Activated CD4-positive, alpha-beta T cell treated with anti-CD3 and anti-CD28 coated beads for 4 hours (primary cell): ENCODE results near the gene TPO.

Source experiments
- DNase-seq, 2 donors: peaks; one replicate each; pipeline ENCODE4 v3.0.0-alpha.2; 2020

The TPO gene

DNA sequence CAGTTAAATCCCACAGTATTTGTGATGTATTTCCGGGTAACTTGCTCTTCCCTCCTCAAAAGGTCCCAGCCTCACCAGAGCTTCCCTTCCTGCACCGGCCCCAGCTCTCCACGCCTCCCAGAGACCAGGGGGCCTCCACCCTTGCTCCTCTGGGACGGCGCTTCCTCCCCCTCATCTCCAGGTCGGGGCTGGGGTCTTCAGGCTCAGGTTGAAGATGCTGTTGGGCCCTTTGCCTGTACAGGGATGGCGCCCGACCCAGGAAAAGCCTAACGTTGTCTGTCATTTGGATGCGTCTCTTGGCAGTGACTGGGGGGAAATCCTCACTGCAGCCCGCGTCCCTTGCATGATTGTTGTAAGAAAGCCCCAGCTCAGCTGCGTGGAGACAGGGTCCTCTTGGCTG lies 126.7 kb downstream of the TPO start:
- DNase-seq, result no peak

DNA sequence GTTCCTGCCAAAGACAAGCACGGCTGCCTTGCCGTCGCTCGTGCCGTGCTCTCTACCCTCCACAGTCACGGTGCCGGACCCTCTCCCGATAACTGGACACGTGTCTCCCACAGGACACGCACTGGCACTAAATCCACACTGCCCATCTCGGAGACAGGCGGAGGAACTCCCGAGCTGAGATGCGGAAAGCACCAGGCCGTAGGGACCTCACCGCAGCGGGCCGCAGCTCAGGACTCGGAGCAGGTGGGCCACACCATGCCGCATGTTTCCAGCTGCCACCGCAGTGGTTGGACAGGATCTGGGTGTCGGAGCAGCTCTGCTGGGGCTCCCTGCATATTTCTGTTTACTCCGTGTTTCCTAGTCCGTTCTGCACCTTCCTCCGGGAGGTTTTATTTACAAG lies 127.2 kb downstream of the TPO start:
- DNase-seq, result no peak

DNA sequence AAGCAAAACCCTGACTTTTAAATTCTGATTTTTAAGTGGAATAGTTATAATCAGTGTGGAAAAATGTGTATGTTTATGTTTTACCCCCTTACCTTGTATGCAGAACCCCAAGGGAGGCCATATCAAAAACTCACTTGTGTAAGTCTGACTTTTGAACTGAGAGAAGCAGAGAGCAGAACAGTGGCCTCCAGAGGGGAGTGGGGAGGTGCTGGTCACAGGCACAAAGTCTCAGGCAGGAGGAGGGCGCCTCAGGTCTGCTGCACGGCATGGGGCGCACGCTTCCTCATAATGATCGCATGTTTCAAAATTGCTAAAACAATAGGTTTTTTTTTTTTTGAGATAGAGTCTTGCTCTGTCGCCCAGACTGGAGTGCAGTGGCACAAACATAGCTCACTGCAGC lies 127.8 kb downstream of the TPO start:
- DNase-seq, result no peak

DNA sequence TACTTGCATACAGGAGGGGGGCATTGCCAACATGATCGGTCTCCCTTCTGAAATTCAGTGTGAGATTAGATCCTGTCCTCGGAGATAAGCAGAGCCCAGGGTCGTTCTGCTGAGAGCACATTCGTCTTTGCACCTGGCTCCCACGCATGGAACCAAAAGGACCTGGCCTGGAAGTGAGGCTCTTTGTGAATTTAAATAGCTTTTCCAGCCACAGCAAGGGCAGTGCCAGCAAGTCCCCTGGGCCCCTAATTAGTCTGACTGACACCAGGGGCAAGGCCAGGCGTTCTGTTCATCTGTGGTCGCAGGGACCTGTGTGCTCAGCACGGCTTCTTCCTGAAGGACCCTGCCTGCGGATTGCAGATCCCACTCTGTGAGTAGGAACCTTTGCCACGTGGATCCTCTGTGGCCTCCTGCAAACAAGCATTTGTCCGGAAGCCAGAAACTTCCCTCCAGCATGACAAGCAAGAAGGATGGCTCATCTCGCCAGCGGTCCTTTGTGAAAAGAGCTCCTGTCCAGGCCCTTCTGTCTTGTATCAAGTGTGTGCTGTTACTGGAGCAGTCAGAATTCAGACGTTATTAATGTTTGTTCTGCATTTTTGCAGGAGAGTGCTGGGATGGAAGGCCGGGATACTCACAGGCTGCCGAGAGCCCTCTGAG lies 128.7 kb downstream of the TPO start:
- DNase-seq, result no peak

DNA sequence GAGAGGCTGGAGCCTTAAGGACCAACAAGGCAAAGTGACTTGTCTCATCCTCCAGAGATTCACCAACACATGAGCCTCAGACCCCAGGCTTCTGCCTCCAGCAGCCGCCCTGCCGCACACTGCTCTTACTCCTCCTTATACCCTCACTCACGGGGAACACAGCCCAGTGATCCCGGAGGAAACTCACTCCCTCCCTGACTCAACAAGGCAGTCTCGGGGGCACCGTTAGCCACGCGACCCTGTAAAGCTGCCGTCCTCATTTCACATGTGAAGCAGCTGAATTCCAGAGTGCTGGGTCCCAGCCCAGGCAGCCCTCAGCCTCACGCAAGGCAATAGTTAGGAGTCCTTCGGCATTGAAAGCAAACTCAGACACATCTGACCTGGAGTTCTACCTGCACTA lies 129.7 kb downstream of the TPO start:
- no peak for DNase-seq

DNA sequence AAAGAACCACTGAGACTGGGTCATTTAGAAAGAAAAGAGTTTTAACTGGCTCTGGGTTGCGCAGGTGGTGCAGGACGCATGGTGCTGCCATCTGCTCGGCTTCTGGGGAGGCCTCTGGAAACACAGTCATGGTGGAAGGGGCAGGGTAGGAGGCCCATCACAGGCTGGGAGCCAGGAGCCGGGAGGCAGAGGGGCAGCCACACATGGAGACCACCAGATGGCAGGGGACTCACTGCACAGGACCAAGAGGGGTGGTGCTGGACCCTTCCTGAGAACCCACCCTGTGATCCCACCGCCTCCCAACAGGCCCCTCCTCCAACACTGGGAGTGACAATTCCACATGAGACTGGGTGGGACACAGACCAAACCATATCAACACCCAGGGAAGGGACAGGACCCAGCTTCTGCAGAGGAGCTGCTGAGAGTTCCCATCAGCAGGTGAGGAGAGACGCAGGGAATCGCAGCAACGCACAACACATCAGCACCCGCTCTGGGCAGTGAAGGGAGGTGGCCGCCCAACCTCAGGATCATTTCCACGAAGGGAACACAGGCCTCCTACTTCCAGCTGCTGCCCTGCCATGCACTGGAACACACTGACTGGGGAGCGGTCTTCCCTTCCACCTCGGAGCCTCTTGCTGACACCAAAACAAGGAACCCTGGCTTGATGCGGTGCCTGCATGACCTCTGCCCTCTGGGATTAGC lies 130.7 kb downstream of the TPO start:
- no peak for DNase-seq

DNA sequence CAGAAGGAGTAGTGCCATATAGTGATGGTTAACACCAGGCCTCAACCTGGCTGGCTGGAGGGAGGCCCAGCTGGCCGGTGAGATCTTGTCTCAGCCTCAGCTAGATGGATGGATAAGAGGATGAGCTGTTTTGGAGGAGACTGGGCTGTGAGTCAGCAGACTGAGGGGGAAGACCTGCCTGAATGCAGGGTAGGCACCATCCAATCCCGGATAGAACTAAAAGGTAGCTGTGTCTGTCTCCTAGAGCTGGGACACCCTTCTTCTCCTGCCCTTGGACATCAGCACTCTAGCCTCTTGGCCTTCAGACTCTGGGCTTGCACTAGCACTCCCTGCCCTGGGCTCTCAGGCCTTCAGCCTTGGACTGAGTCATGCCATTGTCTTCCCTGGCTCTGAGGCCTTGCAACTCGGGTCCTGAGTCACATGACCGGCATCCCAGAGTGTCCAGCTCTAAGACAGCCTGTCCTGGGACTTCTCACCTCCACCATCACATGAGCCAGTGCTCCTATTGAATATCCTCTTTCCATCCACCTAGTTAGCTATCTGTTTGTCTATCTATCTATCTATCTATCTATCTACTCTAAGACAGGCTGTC lies 131.3 kb downstream of the TPO start:
- no peak for DNase-seq

DNA sequence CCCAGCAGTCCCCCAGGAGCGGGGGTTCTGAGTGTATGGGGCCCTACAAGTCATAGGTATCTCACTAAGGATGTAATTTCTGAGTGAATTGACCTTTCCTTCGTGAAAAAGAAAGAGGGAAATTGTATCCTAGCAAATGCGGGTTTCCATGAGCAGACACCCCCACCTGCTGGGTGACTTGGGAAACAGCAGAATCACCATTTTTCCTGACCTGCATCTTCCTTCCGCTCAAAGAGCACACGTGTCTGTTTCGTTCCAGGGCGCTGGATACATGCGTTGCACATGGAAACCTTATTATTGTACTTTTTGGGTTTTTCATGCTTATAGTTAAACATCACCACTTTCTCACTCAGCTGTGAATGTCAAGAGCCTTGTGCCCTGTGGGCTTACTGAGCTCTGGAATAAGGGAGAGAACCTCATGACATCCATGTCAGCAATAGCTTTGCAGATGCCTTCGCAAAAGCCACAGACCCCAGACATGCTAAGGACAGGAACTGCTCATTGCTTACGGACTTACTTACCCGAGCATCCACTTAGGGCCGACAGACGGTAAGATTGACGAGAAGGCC lies 132.8 kb downstream of the TPO start:
- DNase-seq, result peak in 1 of 2 donors; percentile 14

DNA sequence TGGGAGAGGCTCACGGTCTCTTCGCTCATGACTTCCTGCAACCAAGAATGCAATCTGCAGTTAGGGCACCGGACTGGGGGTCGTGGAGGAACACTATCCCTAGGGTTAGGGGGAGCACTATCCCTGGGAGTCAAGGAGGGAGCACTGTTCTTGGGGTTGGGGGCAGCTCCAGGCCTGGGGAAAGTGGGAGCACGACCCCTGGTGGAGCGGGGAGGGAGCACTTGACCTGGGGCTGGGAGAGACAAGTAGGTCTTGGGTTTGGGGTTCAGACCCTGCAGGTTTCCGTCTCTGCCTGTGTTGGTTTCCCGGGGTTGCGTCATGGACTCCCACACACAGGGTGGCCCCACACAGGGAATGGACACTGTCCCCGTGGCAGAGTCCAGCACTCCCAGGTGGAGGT lies 133.6 kb downstream of the TPO start:
- DNase-seq, result no peak

DNA sequence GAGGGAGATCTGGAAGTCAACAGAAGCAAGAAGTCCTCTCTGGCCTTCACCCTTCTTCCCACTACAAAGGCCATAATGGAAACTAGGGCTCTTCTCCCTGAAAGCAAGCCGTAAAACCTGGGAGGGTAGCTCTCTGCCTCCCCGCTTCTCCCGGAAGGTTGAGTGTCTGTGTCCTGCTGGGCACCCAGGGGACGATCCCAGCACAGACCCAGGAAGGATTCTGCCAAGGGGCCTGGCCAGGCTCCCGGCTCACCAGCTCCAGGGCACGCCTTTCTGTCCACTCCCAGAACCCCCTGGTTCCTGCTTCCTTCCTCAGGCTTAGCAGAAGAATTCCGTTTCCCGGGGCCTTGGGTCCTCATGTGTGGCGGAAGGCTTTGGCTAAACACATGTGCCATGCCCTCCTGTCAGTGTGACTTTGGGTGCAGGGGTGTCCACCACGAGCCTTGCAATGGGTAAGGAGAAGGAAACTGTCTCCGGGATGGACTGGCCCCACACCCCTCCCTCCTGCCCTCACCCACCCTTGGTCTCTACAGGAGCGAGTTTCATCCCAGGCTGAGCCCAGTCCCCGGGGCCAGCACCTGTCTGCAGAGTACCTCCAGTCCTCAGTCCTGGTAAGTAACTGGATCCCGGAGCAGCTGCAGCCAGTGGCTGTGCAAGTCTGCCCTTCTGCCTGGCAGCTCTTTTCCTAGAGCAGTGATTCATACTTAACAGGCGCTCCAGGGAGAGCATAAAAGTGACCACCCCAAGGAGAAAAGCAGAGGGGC lies 135.8 kb downstream of the TPO start:
- no peak for DNase-seq

DNA sequence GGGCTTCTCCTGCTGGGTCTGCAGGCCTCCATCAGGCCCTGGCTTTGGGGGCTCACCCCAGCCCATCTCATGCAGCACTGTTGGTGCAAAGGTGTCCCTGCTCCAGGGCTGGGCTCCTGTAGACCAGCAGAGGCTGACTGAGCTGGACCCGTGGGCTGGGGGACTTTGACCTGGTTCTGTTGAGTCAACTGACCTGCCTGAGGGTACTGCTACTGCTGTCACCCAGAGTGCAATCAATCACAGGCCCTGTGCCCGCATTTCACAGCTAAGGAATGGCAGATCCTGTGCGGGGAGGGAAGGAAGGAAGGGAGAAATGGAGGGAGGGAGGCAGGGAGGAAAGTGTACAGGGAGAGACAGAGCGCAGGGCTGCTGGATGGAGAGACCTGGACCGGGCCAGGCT lies 136.8 kb downstream of the TPO start:
- no peak for DNase-seq

DNA sequence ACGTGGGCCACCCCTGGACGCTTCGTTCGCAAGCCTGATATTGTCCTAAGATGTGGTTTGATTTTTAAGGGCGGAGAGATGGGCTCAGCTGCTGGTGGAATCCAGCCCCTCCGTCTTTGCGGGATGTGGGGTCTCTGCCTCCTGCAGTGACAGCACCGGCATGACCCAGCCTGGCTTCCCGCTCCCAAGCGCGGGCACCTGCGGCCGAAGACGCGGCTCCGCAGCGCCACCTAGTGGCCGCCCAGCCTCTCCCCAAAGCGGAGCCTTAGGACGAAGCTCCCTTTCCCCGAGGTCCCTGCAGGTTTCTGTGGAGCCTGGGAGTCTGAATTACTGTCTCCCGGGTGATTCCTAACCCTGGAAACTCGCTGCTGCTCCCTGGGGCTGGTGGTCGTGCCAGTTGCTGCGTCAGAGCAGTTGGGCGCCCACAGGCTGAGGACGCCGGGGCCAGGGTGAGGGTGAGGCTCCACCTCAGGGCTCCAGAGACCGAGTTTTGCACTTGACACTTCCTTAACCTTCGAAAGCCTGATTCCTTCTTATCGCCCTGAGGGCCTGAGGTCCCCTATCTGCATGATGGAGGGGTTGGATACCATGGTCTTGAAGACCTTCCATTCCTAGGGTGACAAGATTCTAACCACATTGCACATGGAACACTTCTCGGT lies 137.5 kb downstream of the TPO start:
- DNase-seq, result peak; percentile 51

DNA sequence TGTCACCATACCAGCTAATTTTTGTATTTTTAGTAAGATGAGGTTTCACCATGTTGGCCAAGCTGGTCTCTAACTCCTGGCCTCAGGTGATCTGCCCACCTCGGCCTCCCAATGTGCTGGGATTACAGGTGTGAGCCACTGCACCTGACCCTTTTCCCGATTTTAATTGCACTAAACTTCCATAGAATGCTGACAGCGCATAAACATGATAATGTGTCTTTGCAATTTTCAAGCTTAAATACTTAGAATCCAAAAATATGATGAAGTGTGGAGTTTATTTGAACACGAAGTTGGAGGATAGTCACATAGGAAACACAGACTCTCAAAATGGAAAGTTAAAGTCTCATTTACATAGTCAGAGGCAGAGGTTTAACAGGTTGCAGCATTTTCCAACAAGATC lies 138.6 kb downstream of the TPO start:
- DNase-seq, result no peak

DNA sequence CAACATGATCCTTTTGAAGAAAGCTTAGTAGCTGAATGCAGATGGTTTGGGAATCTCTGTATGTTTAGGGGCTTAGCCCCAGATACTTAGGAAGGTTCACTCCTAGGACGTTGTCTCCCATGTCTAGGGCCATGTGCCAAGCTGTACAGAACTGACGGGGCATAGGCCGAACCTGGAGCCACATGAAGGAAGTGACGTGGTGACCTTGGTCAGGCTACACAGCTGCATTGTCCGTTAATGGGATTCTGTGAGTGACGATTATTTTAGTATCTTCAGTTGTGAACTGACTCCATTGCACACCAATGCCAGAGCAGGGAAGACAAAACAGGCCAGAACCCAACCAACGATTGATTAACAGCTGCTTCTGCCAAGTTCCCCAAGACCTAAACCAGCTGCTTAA lies 139.3 kb downstream of the TPO start:
- DNase-seq, result no peak

DNA sequence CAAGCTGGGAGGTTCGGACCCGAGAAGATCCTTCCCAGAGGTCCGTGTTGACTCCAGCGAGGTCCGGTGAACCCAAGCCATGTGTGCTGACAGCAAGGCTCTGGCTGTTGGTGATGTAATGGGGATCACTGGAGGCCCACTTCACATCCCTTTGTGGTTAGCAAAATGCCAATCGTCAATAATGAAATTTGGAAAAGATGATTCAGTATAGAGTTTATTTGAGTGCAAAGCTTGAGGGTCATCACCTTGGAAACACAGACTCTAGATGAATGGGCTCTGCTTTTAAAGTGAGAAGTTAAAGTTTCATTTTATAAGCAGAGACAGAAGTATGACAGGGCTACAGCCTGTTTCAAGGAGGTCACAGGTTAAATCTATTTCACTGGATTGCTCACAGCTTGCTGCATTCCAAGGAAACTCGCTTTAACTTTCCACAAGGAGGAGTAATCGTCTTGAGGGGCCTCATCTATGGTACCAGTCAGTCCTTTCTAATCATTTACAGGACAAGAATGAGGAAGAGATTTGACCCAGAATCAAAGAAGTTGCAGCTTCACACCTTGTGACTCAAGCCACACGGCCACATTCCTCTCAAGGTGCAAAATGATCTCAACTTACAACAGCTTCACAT lies 140.5 kb downstream of the TPO start:
- no peak for DNase-seq

DNA sequence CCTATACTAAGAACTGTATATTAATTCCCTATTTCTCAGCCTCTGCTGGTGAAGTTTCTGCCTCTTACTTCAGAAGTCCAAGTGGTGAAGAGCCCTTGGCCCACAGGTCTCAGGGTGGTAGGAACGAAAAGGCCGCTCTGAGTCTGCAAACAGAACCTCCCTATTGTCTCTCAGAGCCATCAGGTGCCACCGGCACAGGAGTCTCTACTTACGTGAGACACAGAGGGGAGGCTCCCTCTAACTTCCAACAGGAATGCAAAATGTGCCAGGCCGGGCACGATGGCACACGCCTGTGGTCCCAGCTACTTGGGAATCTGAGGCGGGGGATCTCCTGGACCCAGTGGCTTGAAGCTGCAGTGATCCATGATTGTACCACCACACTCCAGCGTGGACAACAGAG lies 143.0 kb downstream of the TPO start:
- no peak for DNase-seq

DNA sequence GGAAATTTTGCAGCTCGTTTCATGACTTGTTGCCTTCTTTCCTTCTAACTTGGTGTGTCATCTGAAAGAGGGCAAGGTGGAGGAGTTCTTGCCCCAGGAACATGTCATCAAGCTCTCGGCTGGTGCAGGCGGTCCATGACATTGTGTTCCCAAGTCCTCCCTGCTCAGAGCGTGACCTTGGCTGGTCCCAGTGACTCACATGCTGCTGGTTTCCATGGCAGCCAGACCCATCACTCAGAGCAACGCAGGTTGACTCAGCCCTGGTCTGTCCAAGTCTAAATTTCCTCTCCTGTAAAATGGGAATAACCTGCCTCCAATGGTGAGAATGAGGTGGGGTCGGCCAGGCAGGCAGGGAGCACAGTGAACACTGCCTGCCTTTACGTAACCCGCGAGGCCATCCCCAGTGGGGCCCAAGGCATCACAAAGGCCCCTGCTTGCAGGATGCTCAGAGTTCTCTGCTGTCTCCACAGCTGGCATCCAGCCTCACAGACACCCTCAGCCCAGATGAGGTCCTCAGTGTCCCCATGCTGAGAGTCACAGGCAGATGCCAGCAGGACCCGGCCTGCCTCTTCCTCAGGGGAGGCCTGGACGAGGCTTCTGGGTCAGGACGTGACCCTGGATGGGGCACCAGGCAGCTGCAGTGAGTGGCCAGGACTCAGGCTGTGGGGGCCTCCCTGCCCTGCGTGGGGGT lies 143.7 kb downstream of the TPO start:
- no peak for DNase-seq

DNA sequence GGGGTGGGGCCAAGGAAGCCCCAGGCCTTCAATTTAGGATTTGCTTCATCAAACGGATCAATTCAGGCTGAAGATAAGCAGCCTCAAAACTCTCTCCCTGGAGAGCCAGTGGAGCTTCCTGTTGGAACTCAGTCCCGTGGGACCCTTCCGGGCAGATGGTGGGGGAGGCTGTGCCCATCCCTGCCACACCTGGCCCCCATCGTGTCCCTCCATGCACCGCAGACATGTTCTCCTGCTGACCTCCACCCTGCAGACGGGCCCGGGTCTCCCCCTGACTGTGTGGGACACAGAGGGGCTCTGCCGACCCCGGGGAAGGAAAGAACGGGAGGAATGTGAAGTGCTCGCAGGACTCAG lies 144.2 kb downstream of the TPO start:
- no peak for DNase-seq

DNA sequence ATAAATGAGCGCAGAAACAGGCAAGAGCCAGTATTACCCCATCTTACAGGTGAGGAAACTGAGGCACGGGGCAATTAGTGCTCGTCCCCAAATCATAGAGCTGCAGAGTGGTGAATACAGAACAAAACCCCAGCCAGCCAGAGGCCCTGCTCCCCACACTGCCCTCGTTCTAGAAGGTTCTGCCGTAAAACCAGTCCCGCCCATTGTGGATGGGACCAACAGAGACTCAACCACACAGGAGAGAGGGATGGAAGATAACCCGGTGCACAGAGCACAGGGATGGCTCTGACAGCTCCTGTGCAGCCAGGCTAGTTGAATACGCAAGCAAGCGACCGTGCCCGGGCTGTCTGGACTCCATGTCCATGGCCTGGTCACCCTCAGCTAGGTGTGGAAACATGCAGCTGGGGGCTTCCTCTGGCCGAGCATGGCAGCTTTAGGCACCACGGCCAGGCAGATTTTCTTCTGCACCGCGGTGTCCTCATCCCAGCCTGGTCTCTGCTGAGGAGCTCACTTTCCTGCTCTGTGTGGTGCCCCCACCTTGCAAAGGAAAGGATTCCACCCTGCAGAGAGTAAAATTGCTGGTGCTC lies 146.4 kb downstream of the TPO start:
- DNase-seq, result no peak

DNA sequence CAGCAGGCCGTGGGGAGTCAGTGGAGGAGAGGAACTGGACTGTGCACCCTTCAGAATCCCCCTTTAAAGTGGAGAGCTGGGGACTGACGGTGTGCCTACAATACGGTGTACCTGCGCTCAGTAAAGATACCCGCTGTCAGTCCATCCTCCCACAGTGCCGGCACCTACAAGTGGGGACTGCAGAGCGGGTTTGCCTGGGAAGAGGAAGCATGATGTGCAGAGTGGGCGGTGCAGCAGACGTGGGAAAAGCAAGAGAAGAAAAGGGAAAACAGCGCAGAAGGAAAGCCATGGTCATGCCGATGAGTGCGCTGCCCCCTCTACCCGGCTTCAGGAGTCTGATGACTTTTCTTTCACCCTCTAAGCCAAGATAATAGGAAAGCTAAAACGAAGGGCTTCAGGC lies 148.0 kb downstream of the TPO start:
- DNase-seq, result no peak

DNA sequence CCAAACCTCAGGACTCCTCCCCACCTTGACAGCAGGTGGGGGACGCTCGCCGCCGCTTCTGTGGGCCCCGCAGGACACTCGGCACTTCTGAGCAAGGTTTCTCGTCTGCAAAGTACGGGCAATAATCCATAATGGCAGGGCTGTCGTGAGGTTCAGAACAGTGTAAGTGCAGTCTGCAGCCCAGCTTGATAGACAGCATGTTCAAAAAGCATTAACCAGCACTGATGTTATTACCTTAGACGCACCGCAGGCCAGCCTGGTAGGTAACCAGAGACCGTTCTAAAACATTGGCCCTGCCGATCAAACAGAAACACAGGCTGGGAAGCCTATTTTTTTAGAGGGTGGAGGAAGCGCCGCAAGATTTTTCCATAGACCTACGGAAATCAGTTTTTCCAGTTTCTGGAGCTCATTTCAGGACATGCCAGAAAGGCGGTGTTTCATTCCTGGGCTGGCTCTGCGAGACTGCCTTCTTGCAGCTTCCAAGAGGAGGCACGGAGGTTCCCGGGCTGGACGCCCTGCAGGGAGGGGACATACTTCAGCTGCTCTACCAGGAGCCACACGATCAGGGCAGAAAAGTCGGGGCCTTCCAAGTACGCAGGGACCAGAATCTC lies 148.7 kb downstream of the TPO start:
- no peak for DNase-seq
